Natural killer cell (primary cell): ENCODE measurements around the gene PAOX. TPM values are rescaled to one million over a fixed set of nuclear protein-coding genes. Genes with fewer than 3 reads are reported as not detected.

Source experiments
- ATAC-seq, 3 donors: fragments of 150-1000 bp in 2 of 3; fragments of 200-7000 bp in 1 of 3; cut with Tn5 transposase; 1 replicate in 1 of 3; 2 replicates in 2 of 3; pipeline ENCODE4 v1.10.0; 2021; ENCODE audit warnings: mild to moderate bottlenecking in 2 of 3, moderate library complexity in 2 of 3
- DNase-seq, 2 donors: peaks; one replicate each; pipeline versions ENCODE4 v3.0.0 to v3.0.0-alpha.2; 2013 to 2021; ENCODE audit warnings: mixed read lengths in 1 of 2
- H3K27ac ChIP-seq: one replicate; pipeline ENCODE4 v1.5.1; 2013; ENCODE audit warnings: mild to moderate bottlenecking, low read length
- H3K27me3 ChIP-seq: one replicate; pipeline ENCODE4 v1.6.1; 2013; ENCODE audit warnings: low read length; ENCODE audit not compliant: control insufficient read depth, insufficient read depth
- H3K36me3 ChIP-seq: one replicate; pipeline ENCODE4 v1.6.1; 2013; ENCODE audit warnings: low read length; ENCODE audit not compliant: control insufficient read depth, insufficient read depth
- H3K4me1 ChIP-seq: one replicate; pipeline ENCODE4 v1.6.1; 2013; ENCODE audit warnings: low read length; ENCODE audit not compliant: control insufficient read depth, insufficient read depth
- H3K4me3 ChIP-seq: one replicate; pipeline ENCODE4 v1.5.1; 2013; ENCODE audit warnings: low read length
- H3K9me3 ChIP-seq: one replicate; pipeline ENCODE4 v1.6.1; 2013; ENCODE audit warnings: low read length; ENCODE audit not compliant: control insufficient read depth, insufficient read depth
- H3K27ac Mint-ChIP-seq, 2 donors: one replicate each; pipeline ENCODE4 v1.8.0; 2022; ENCODE audit warnings: mild to moderate bottlenecking in 2 of 2, mixed read lengths in 2 of 2, moderate library complexity in 1 of 2
- H3K27me3 Mint-ChIP-seq, 2 donors: one replicate each; pipeline ENCODE4 v1.8.0; 2022; ENCODE audit warnings: low read depth in 2 of 2, mixed read lengths in 2 of 2
- H3K36me3 Mint-ChIP-seq: one replicate; pipeline ENCODE4 v1.8.0; 2022; ENCODE audit warnings: mixed read lengths
- H3K4me1 Mint-ChIP-seq, 2 donors: one replicate each; pipeline ENCODE4 v1.8.0; 2022; ENCODE audit warnings: mixed read lengths in 2 of 2
- H3K4me3 Mint-ChIP-seq: one replicate; pipeline ENCODE4 v1.8.0; 2022; ENCODE audit warnings: mild to moderate bottlenecking, moderate library complexity, mixed read lengths
- H3K9me3 Mint-ChIP-seq, 2 donors: one replicate each; pipeline ENCODE4 v1.8.0; 2022; ENCODE audit warnings: mixed read lengths in 2 of 2
- CTCF ChIP-seq: fragments of 200-600 bp; IDR thresholded peaks from one replicate; pipeline ENCODE4 v1.8.0; 2022; ENCODE audit warnings: antibody characterized with exemption
- WGBS: methylation state at CpG from one replicate; pipeline ENCODE4 v1.1.7; 2013; ENCODE audit warnings: missing lambda C conversion rate; ENCODE audit not compliant: insufficient coverage; 5-methylcytosine and 5-hydroxymethylcytosine counted together
- intact Hi-C: fragments of 100-400 bp; cut with micrococcal nuclease; formaldehyde crosslinking; loops from one replicate; pipeline ENCODE4 v1.14.2; 2022
- total RNA-seq, 4 donors: library from RNA; stranded (reverse); fragments of 120-200 nt in 1 of 4; gene quantifications; one replicate each; pipeline versions ENCODE4 v1.2.3 to v1.2.4, GENCODE V29; 2013 to 2022

The PAOX gene
- total RNA-seq, 3 donors from 2014 or later (not counting 1 experiment from before 2014, with no cell fraction given) = 4.2 to 5.8 (median 5.5) TPM

GRCh38 chr10:133401981-133402725, 23.1 kb downstream of the PAOX start:
- Histone ChIP-seq H3K4me1 (peaks cover 21% of the 10 kb centered on the region), H3K27me3 (no peaks in the 10 kb centered on the region), H3K27ac (no peak overlapping the region), H3K36me3 (peaks cover 28% of the 10 kb centered on the region), H3K9me3 (no peaks in the 10 kb centered on the region), H3K4me3 (no peak overlapping the region)
- H3K9me3 Mint-ChIP-seq = no peaks in the 10 kb centered on the region
- intact Hi-C loops = no loop called here
- no peak for TF ChIP-seq CTCF
- DNase-seq (no peak), ATAC-seq (no peak)
- H3K27me3 Mint-ChIP-seq = no peaks in the 10 kb centered on the region
- peak overlapping the region; percentile 64 to 84 for H3K27ac Mint-ChIP-seq
- no peak overlapping the region for H3K4me3 Mint-ChIP-seq
- peaks cover 17% of the 10 kb centered on the region for H3K36me3 Mint-ChIP-seq
- H3K4me1 Mint-ChIP-seq = peaks cover 40 to 51% of the 10 kb centered on the region in 2 donors
- WGBS = 96% methylated on average over 21 of the region's 21 CpGs

- Mint-ChIP-seq H3K4me3 (no peak overlapping the region), H3K27ac (peak overlapping the region in 1 of 2 donors; percentile 64), H3K27me3 (no peaks in the 10 kb centered on the region), H3K4me1 (peaks cover 46 to 48% of the 10 kb centered on the region in 2 donors), H3K36me3 (peaks cover 26% of the 10 kb centered on the region), H3K9me3 (no peaks in the 10 kb centered on the region)
- Histone ChIP-seq H3K4me1 (peaks cover 21% of the 10 kb centered on the region), H3K27me3 (no peaks in the 10 kb centered on the region), H3K27ac (no peak overlapping the region), H3K36me3 (peaks cover 28% of the 10 kb centered on the region), H3K9me3 (no peaks in the 10 kb centered on the region), H3K4me3 (no peak overlapping the region)
- no peak for TF ChIP-seq CTCF
- no peak for ATAC-seq
- 91% methylated on average over 16 of the region's 16 CpGs for WGBS
- intact Hi-C loops = no loop called here
- DNase-seq = no peak
Measured at GRCh38 chr10:133403359-133403758, 24.3 kb downstream of the PAOX start.

GRCh38 chr10:133403784-133404183, 24.7 kb downstream of the PAOX start:
- H3K4me1 ChIP-seq = peaks cover 21% of the 10 kb centered on the region
- peaks cover 26% of the 10 kb centered on the region for H3K36me3 Mint-ChIP-seq
- DNase-seq = no peak
- no peaks in the 10 kb centered on the region for H3K27me3 Mint-ChIP-seq
- no peak for TF ChIP-seq CTCF
- peak overlapping the region in 1 of 2 donors; percentile 64 for H3K27ac Mint-ChIP-seq
- H3K4me3 Mint-ChIP-seq = no peak overlapping the region
- H3K36me3 ChIP-seq = peaks cover 27% of the 10 kb centered on the region
- H3K4me3 ChIP-seq = no peak overlapping the region
- H3K27me3 ChIP-seq = no peaks in the 10 kb centered on the region
- peaks cover 48 to 49% of the 10 kb centered on the region in 2 donors for H3K4me1 Mint-ChIP-seq
- 88% methylated on average over 5 of the region's 5 CpGs for WGBS
- H3K9me3 Mint-ChIP-seq = no peaks in the 10 kb centered on the region
- intact Hi-C loops = no loop called here
- ATAC-seq = no peak
- H3K27ac ChIP-seq = no peak overlapping the region
- no peaks in the 10 kb centered on the region for H3K9me3 ChIP-seq
